G401.6 (cell line): ENCODE measurements around the gene POU2AF3.
"Not testable (repeated sequence)": the region's sequence is repeated elsewhere in the genome, so short reads cannot be mapped to it uniquely, and the experiment has no call there.

Experiments used
- FAIRE-seq: peaks from 2 replicates; lab custom pipeline; 2012; peaks lifted over from hg19 to GRCh38; lab: Jason Lieb, UNC

Gene POU2AF3

GRCh38 chr11:111298413-111299100 lies at the start of gene POU2AF3:
TSS of gene POU2AF3 (plus strand) at chr11:111298546. CDS start at chr11:111298582, 36 bp downstream.
- FAIRE-seq, result no peak

- no peak for FAIRE-seq
Observed at GRCh38 chr11:111250936-111251335, 47.4 kb upstream of the POU2AF3 start.

GRCh38 chr11:111253131-111253530 lies 45.2 kb upstream of the POU2AF3 start:
- FAIRE-seq, result no peak

- no peak for FAIRE-seq
Observed at GRCh38 chr11:111253630-111254029, 44.7 kb upstream of the POU2AF3 start.

GRCh38 chr11:111258046-111258445 lies 40.3 kb upstream of the POU2AF3 start:
- no peak for FAIRE-seq

GRCh38 chr11:111259896-111260295 lies 38.5 kb upstream of the POU2AF3 start:
- no peak for FAIRE-seq

GRCh38 chr11:111260811-111261210 lies 37.5 kb upstream of the POU2AF3 start:
- no peak for FAIRE-seq

GRCh38 chr11:111264646-111265045 lies 33.7 kb upstream of the POU2AF3 start:
- no peak for FAIRE-seq

- no peak for FAIRE-seq
Observed at GRCh38 chr11:111265421-111265820, 32.9 kb upstream of the POU2AF3 start.

- not testable (repeated sequence) for FAIRE-seq
Observed at GRCh38 chr11:111268303-111268702, 30.0 kb upstream of the POU2AF3 start.

GRCh38 chr11:111269146-111269868 lies 29.0 kb upstream of the POU2AF3 start:
- no peak for FAIRE-seq

GRCh38 chr11:111272420-111272819 lies 25.9 kb upstream of the POU2AF3 start:
- no peak for FAIRE-seq

- no peak for FAIRE-seq
Observed at GRCh38 chr11:111282562-111283075, 15.7 kb upstream of the POU2AF3 start.

- FAIRE-seq, result no peak
Observed at GRCh38 chr11:111283945-111284481, 14.3 kb upstream of the POU2AF3 start.

- no peak for FAIRE-seq
Observed at GRCh38 chr11:111285189-111286091, 12.9 kb upstream of the POU2AF3 start.

GRCh38 chr11:111291764-111292163 lies 6.6 kb upstream of the POU2AF3 start:
- FAIRE-seq, result no peak

- not testable (repeated sequence) for FAIRE-seq
Observed at GRCh38 chr11:111292408-111292807, 5.9 kb upstream of the POU2AF3 start.

- no peak for FAIRE-seq
Observed at GRCh38 chr11:111296196-111296595, 2.1 kb upstream of the POU2AF3 start.

- no peak for FAIRE-seq
Observed at GRCh38 chr11:111297696-111298095, 650 bp upstream of the POU2AF3 start.

GRCh38 chr11:111299101-111300026 lies 1.0 kb downstream of the POU2AF3 start:
- no peak for FAIRE-seq

- no peak for FAIRE-seq
Observed at GRCh38 chr11:111300569-111300968, 2.2 kb downstream of the POU2AF3 start.
